B cell (primary cell): ENCODE measurements around the gene GBP7. TPM values are rescaled to one million over a fixed set of nuclear protein-coding genes. Genes with fewer than 3 reads are reported as not detected.

Experiments used
- polyA plus RNA-seq: library from polyadenylated mRNA; depleted of rRNA; stranded (reverse); fragments of >200 nt; gene quantifications from 2 replicates; pipeline ENCODE4 v1.2.3, GENCODE V29; 2012
- total RNA-seq, 2 donors: library from RNA; stranded (reverse); fragments of 120-200 nt in 1 of 2; gene quantifications; 1 replicate in 1 of 2; 2 replicates in 1 of 2; pipeline versions ENCODE4 v1.2.3 to v1.2.4, GENCODE V29; 2013 to 2022

The GBP7 gene
- total and polyA plus RNA-seq, 2 donors (not counting 1 experiment from before 2014, with no cell fraction given): not detected

Other genes with a start within 250 kb of the GBP7 start
- gene KYAT3, start 183.4 kb downstream of the GBP7 start, total RNA-seq: 28.5 and 31.5 TPM in 2 replicates
- gene KYAT3, start 183.4 kb downstream of the GBP7 start, polyA plus RNA-seq: 14.7 and 16.7 TPM in 2 replicates
- 22.1 and 24.6 TPM in 2 replicates for gene RBMXL1, start 183.4 kb downstream of the GBP7 start, total RNA-seq
- 4.6 and 9.8 TPM in 2 replicates for gene RBMXL1, start 183.4 kb downstream of the GBP7 start, polyA plus RNA-seq
- gene GBP3, start 153.1 kb downstream of the GBP7 start, total RNA-seq: 16.4 and 20.8 TPM in 2 replicates
- gene GBP3, start 153.1 kb downstream of the GBP7 start, polyA plus RNA-seq: 7.6 and 9.3 TPM in 2 replicates
- gene GBP1, start 110.8 kb downstream of the GBP7 start, total RNA-seq: 9.4 and 9.8 TPM in 2 replicates
- 3.4 and 4.7 TPM in 2 replicates for gene GBP1, start 110.8 kb downstream of the GBP7 start, polyA plus RNA-seq
- gene GBP2, start 49.9 kb downstream of the GBP7 start, total RNA-seq: 29.2 and 31.9 TPM in 2 replicates
- 8.2 and 11.4 TPM in 2 replicates for gene GBP2, start 49.9 kb downstream of the GBP7 start, polyA plus RNA-seq
- gene GBP4, start 22.9 kb upstream of the GBP7 start, total RNA-seq: 35.3 and 43.9 TPM in 2 replicates
- 10.3 and 12.4 TPM in 2 replicates for gene GBP4, start 22.9 kb upstream of the GBP7 start, polyA plus RNA-seq
- gene GBP5, start 96.9 kb upstream of the GBP7 start, total RNA-seq: 24.6 and 25.2 TPM in 2 replicates
- gene GBP5, start 96.9 kb upstream of the GBP7 start, polyA plus RNA-seq: 17.6 and 21.7 TPM in 2 replicates
- gene GBP6, start 188.1 kb upstream of the GBP7 start, total RNA-seq: 0.12 TPM in 1 of 2 replicates, not detected in the other
- not detected in 2 replicates for gene GBP6, start 188.1 kb upstream of the GBP7 start, polyA plus RNA-seq